SU-DHL-6 (cell line): ENCODE measurements around the gene SRGAP1.

Source experiments
- EZH2phosphoT487 ChIP-seq: fragments of 200-600 bp; sonication (generic), shearing (Covaris generic); conservative IDR thresholded peaks from 2 replicates; pipeline ENCODE4 v1.6.1; 2018; ENCODE audit warnings: mild to moderate bottlenecking, antibody characterized with exemption, low read length, moderate library complexity, mixed read lengths
- TF ChIP-seq, protein P1 (sequence below): fragments of 200-600 bp; sonication (generic); IDR thresholded peaks from one replicate; pipeline ENCODE4 v1.5.1; 2017; ENCODE audit warnings: antibody characterized with exemption, mild to moderate bottlenecking, low read length, moderate library complexity; ENCODE audit not compliant: insufficient read depth, poor library complexity, severe bottlenecking

GRCh38 chr12:63994704-63995103, 150.2 kb downstream of the SRGAP1 start:
- TF ChIP-seq, protein P1, sequence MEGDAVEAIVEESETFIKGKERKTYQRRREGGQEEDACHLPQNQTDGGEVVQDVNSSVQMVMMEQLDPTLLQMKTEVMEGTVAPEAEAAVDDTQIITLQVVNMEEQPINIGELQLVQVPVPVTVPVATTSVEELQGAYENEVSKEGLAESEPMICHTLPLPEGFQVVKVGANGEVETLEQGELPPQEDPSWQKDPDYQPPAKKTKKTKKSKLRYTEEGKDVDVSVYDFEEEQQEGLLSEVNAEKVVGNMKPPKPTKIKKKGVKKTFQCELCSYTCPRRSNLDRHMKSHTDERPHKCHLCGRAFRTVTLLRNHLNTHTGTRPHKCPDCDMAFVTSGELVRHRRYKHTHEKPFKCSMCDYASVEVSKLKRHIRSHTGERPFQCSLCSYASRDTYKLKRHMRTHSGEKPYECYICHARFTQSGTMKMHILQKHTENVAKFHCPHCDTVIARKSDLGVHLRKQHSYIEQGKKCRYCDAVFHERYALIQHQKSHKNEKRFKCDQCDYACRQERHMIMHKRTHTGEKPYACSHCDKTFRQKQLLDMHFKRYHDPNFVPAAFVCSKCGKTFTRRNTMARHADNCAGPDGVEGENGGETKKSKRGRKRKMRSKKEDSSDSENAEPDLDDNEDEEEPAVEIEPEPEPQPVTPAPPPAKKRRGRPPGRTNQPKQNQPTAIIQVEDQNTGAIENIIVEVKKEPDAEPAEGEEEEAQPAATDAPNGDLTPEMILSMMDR: no peak
- TF ChIP-seq EZH2phosphoT487: no peak
